ENCODE measurements around the gene OR11G2. TPM values are rescaled to one million over a fixed set of nuclear protein-coding genes. Genes with fewer than 3 reads are reported as not detected.

OR11G2 gene, protein sequence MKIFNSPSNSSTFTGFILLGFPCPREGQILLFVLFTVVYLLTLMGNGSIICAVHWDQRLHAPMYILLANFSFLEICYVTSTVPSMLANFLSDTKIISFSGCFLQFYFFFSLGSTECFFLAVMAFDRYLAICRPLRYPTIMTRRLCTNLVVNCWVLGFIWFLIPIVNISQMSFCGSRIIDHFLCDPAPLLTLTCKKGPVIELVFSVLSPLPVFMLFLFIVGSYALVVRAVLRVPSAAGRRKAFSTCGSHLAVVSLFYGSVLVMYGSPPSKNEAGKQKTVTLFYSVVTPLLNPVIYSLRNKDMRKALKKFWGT
- total RNA-seq = not detected

DNA sequence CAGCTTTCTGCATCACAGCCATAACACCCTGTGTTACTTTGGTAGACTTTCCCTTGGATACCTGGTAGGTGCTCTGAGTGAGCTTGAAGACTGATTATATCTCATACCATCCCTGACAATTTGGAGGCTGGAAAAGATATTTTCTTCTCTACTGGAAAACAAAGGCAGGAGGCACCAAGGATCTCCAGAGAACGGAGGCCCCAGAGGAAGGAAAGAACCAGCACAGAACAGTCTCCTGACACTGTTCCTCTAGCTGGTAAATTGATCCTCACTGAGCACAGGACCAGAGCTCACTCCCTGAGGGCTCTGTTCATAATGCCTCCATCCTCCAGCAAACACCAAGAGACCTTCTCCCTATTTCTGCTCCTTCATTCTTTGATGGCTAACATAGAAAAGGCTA, at the start of gene OR11G2:
Gene OR11G2 (plus strand): TSS at position 301 of the 400 bp plus-strand sequence. CDS start 6,542 bp downstream, outside the sequence.
- TF ChIP-seq, protein P1, sequence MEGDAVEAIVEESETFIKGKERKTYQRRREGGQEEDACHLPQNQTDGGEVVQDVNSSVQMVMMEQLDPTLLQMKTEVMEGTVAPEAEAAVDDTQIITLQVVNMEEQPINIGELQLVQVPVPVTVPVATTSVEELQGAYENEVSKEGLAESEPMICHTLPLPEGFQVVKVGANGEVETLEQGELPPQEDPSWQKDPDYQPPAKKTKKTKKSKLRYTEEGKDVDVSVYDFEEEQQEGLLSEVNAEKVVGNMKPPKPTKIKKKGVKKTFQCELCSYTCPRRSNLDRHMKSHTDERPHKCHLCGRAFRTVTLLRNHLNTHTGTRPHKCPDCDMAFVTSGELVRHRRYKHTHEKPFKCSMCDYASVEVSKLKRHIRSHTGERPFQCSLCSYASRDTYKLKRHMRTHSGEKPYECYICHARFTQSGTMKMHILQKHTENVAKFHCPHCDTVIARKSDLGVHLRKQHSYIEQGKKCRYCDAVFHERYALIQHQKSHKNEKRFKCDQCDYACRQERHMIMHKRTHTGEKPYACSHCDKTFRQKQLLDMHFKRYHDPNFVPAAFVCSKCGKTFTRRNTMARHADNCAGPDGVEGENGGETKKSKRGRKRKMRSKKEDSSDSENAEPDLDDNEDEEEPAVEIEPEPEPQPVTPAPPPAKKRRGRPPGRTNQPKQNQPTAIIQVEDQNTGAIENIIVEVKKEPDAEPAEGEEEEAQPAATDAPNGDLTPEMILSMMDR (IDR thresholded peaks at IDR 0.05) = no peak
- TF ChIP-seq POLR2A (IDR thresholded peaks at IDR 0.05) (no peak), EP300 (IDR thresholded peaks at IDR 0.05; ENCODE audit: low read depth) (no peak), POLR2AphosphoS5 (IDR thresholded peaks at IDR 0.05) (no peak)
- DNase-seq = no peak
- no peaks in the 10 kb centered on the region for H3K27me3 ChIP-seq
- H3K4me1 ChIP-seq = no peaks in the 10 kb centered on the region
- 47% methylated on average over 1 of the region's 1 CpG; no CpG with 5 or more reads in 1 of the 2 donors for WGBS, 2 donors (ENCODE audit: low coverage in 1 of 2)
- in situ Hi-C loops (cut with MboI; ENCODE audit: low pct_ligation_motif_present in 1 of 4, low pct_unique_long_range_greater_than_20kb in 1 of 4, low sequenced_read_pairs in 3 of 4) = no loop called here
- no peak within 1 kb of the TSS for H3K27ac ChIP-seq
- H3K9me3 ChIP-seq = no peaks in the 10 kb centered on the region
- H3K36me3 ChIP-seq = no peaks in the 10 kb centered on the region
- H3K4me3 ChIP-seq = no peak within 1 kb of the TSS
- intact Hi-C loops (cut with DNase I; ENCODE audit: low total_unique reads) = no loop called here

DNA sequence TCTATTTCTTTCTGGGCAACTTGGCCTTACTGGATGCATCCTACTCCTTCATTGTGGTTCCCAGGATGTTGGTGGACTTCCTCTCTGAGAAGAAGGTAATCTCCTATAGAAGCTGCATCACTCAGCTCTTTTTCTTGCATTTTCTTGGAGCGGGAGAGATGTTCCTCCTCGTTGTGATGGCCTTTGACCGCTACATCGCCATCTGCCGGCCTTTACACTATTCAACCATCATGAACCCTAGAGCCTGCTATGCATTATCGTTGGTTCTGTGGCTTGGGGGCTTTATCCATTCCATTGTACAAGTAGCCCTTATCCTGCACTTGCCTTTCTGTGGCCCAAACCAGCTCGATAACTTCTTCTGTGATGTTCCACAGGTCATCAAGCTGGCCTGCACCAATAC, 46.8 kb upstream of the OR11G2 start:
- Histone ChIP-seq H3K4me1 (no peaks in the 10 kb centered on the region), H3K9me3 (no peaks in the 10 kb centered on the region), H3K36me3 (no peaks in the 10 kb centered on the region), H3K27me3 (no peaks in the 10 kb centered on the region), H3K27ac (no peak overlapping the region), H3K4me3 (no peak overlapping the region)
- TF ChIP-seq POLR2A (IDR thresholded peaks at IDR 0.05) (no peak), POLR2AphosphoS5 (IDR thresholded peaks at IDR 0.05) (no peak), EP300 (IDR thresholded peaks at IDR 0.05; ENCODE audit: low read depth) (no peak)
- TF ChIP-seq, protein P1 (IDR thresholded peaks at IDR 0.05) = no peak
- intact Hi-C loops (cut with DNase I; ENCODE audit: low total_unique reads) = no loop called here
- in situ Hi-C loops (cut with MboI; ENCODE audit: low pct_ligation_motif_present in 1 of 4, low pct_unique_long_range_greater_than_20kb in 1 of 4, low sequenced_read_pairs in 3 of 4) = no loop called here
- DNase-seq = no peak
- 30 to 44% methylated on average over 4 to 7 of the region's 7 CpGs for WGBS, 2 donors (ENCODE audit: low coverage in 1 of 2)

DNA sequence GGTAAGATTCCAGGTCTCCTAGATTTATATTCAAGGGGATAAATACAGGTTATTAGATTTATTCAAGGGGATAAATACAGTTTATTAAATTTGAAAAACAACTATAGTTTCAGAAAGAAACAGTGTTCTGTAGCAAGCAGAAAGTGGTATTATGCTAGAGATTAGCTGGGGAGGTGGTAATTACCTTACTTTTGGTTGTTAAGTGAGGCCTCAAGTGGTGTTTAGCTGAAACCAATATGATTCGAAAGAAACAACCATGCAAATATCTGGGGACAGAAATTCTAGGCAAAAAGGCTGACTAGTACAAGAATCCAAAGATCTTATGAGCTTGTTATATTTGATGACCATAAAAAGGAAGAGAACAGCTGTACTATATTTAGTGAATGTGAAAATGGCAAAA, 45.9 kb upstream of the OR11G2 start:
- 40 to 44% methylated on average over 1 of the region's 1 CpG for WGBS, 2 donors (ENCODE audit: low coverage in 1 of 2)
- H3K4me1 ChIP-seq = no peaks in the 10 kb centered on the region
- no peaks in the 10 kb centered on the region for H3K36me3 ChIP-seq
- in situ Hi-C loops (cut with MboI; ENCODE audit: low pct_ligation_motif_present in 1 of 4, low pct_unique_long_range_greater_than_20kb in 1 of 4, low sequenced_read_pairs in 3 of 4) = no loop called here
- H3K27ac ChIP-seq = no peak overlapping the region
- TF ChIP-seq POLR2A (IDR thresholded peaks at IDR 0.05) (no peak), POLR2AphosphoS5 (IDR thresholded peaks at IDR 0.05) (no peak), EP300 (IDR thresholded peaks at IDR 0.05; ENCODE audit: low read depth) (no peak)
- TF ChIP-seq, protein P1 (IDR thresholded peaks at IDR 0.05) = no peak
- H3K9me3 ChIP-seq = no peaks in the 10 kb centered on the region
- no peaks in the 10 kb centered on the region for H3K27me3 ChIP-seq
- no peak for DNase-seq
- intact Hi-C loops (cut with DNase I; ENCODE audit: low total_unique reads) = no loop called here
- H3K4me3 ChIP-seq = no peak overlapping the region

DNA sequence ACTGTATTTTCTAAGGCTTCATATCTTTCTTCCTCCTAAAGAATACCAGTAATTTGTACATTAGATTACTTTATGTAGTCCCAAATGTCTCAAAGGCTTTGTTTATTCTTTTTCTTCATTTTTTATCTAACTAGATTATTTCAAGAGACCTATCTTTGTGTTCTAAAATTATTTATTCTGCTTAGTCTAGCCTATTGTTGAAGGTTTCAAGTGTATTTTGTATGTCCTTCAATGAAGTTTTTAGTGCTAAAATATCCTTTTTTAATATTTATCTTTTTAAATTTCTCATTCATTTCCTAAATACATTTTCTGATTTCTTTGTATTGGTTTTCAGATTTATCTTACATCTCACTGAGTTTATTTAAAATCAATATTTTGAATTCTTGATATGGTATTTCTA, 26.2 kb upstream of the OR11G2 start:
- DNase-seq = no peak
- Histone ChIP-seq H3K36me3 (no peaks in the 10 kb centered on the region), H3K27ac (no peak overlapping the region), H3K4me3 (no peak overlapping the region), H3K27me3 (no peaks in the 10 kb centered on the region), H3K9me3 (peaks cover 2 to 6% of the 10 kb centered on the region in 2 donors), H3K4me1 (no peaks in the 10 kb centered on the region)
- intact Hi-C loops (cut with DNase I; ENCODE audit: low total_unique reads) (no loop called here), in situ Hi-C loops (cut with MboI; ENCODE audit: low pct_ligation_motif_present in 1 of 4, low pct_unique_long_range_greater_than_20kb in 1 of 4, low sequenced_read_pairs in 3 of 4) (no loop called here)
- TF ChIP-seq, protein P1 (IDR thresholded peaks at IDR 0.05) = no peak
- TF ChIP-seq POLR2A (IDR thresholded peaks at IDR 0.05) (no peak), POLR2AphosphoS5 (IDR thresholded peaks at IDR 0.05) (no peak), EP300 (IDR thresholded peaks at IDR 0.05; ENCODE audit: low read depth) (no peak)

Measured in transverse colon (tissue), 4 donors.